Measurements from ENCODE around the gene SLC46A2. TPM values are rescaled to one million over a fixed set of nuclear protein-coding genes. Genes with fewer than 3 reads are reported as not detected.

Gene SLC46A2
- total and polyA plus RNA-seq, 2 experiments from 2014 or later, result 0.11 TPM; not detected in 1

DNA sequence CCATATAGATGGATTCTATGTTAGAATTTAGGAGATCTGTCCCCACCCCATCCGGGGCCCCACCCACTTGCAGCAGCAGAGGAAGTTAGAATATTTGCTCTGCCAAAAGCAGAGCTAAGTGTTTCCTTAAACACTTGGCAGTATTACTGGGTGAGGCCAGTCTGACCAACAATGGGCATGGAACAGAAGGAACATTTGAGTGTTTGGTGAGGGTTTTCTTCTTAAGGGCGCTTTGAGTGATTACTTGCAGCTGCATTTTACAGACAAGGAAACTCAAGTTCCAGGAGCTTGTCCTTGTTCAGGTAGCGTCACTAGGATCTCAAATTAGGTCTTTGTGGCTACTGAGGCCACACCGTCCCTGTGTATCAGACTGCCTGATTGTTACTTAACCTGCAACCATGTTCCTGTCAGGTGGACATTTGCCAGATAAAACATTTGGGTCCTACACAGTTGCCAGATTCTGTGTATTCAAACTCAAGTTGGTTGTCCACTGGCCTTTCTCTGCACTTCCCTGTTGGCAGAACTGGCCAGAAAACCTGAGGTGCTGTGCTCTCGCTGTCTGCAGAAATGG lies 59.3 kb downstream of the SLC46A2 start:
- Histone ChIP-seq H3K27me3 (ENCODE audit: insufficient read depth) (no peaks in the 10 kb centered on the region), H3K27ac (ENCODE audit: low read depth) (no peak overlapping the region), H3K4me2 (no peak overlapping the region), H3K36me3 (ENCODE audit: insufficient read depth) (no peaks in the 10 kb centered on the region), H3K4me1 (ENCODE audit: insufficient read depth) (no peaks in the 10 kb centered on the region), H3K4me3 (no peak overlapping the region), H3K79me2 (replicated peaks; ENCODE audit: insufficient read depth) (no peaks in the 10 kb centered on the region), H4K20me1 (replicated peaks; ENCODE audit: insufficient read depth) (no peaks in the 10 kb centered on the region; the same call in 1 of the 2 replicates), H3F3A (replicated peaks; ENCODE audit: low read depth) (no peaks in the 10 kb centered on the region), H2AFZ (no peak overlapping the region), H3K9me2 (ENCODE audit: insufficient read depth) (no peaks in the 10 kb centered on the region)
- no peak for DNase-seq (ENCODE audit: low spot score)
- Mint-ChIP-seq H3K4me3 (no peak overlapping the region), H3K9me3 (no peaks in the 10 kb centered on the region), H3K36me3 (ENCODE audit: low read depth) (no peaks in the 10 kb centered on the region), H3K4me1 (peaks cover 4% of the 10 kb centered on the region; the same call in 2 of the 3 replicates), H3K27me3 (ENCODE audit: insufficient read depth, low read depth, poor library complexity) (no peaks in the 10 kb centered on the region), H3K27ac (no peak overlapping the region)
- no peak for ATAC-seq
- TF ChIP-seq, protein P1, sequence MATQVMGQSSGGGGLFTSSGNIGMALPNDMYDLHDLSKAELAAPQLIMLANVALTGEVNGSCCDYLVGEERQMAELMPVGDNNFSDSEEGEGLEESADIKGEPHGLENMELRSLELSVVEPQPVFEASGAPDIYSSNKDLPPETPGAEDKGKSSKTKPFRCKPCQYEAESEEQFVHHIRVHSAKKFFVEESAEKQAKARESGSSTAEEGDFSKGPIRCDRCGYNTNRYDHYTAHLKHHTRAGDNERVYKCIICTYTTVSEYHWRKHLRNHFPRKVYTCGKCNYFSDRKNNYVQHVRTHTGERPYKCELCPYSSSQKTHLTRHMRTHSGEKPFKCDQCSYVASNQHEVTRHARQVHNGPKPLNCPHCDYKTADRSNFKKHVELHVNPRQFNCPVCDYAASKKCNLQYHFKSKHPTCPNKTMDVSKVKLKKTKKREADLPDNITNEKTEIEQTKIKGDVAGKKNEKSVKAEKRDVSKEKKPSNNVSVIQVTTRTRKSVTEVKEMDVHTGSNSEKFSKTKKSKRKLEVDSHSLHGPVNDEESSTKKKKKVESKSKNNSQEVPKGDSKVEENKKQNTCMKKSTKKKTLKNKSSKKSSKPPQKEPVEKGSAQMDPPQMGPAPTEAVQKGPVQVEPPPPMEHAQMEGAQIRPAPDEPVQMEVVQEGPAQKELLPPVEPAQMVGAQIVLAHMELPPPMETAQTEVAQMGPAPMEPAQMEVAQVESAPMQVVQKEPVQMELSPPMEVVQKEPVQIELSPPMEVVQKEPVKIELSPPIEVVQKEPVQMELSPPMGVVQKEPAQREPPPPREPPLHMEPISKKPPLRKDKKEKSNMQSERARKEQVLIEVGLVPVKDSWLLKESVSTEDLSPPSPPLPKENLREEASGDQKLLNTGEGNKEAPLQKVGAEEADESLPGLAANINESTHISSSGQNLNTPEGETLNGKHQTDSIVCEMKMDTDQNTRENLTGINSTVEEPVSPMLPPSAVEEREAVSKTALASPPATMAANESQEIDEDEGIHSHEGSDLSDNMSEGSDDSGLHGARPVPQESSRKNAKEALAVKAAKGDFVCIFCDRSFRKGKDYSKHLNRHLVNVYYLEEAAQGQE (IDR thresholded peaks at IDR 0.05; ENCODE audit: unreplicated experiment), result no peak
- TF ChIP-seq, protein P2, sequence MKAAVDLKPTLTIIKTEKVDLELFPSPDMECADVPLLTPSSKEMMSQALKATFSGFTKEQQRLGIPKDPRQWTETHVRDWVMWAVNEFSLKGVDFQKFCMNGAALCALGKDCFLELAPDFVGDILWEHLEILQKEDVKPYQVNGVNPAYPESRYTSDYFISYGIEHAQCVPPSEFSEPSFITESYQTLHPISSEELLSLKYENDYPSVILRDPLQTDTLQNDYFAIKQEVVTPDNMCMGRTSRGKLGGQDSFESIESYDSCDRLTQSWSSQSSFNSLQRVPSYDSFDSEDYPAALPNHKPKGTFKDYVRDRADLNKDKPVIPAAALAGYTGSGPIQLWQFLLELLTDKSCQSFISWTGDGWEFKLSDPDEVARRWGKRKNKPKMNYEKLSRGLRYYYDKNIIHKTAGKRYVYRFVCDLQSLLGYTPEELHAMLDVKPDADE (IDR thresholded peaks at IDR 0.05), result no peak
- TF ChIP-seq POLR2AphosphoS5 (IDR thresholded peaks at IDR 0.05; ENCODE audit: low read depth), result no peak
- TF ChIP-seq, protein P3, sequence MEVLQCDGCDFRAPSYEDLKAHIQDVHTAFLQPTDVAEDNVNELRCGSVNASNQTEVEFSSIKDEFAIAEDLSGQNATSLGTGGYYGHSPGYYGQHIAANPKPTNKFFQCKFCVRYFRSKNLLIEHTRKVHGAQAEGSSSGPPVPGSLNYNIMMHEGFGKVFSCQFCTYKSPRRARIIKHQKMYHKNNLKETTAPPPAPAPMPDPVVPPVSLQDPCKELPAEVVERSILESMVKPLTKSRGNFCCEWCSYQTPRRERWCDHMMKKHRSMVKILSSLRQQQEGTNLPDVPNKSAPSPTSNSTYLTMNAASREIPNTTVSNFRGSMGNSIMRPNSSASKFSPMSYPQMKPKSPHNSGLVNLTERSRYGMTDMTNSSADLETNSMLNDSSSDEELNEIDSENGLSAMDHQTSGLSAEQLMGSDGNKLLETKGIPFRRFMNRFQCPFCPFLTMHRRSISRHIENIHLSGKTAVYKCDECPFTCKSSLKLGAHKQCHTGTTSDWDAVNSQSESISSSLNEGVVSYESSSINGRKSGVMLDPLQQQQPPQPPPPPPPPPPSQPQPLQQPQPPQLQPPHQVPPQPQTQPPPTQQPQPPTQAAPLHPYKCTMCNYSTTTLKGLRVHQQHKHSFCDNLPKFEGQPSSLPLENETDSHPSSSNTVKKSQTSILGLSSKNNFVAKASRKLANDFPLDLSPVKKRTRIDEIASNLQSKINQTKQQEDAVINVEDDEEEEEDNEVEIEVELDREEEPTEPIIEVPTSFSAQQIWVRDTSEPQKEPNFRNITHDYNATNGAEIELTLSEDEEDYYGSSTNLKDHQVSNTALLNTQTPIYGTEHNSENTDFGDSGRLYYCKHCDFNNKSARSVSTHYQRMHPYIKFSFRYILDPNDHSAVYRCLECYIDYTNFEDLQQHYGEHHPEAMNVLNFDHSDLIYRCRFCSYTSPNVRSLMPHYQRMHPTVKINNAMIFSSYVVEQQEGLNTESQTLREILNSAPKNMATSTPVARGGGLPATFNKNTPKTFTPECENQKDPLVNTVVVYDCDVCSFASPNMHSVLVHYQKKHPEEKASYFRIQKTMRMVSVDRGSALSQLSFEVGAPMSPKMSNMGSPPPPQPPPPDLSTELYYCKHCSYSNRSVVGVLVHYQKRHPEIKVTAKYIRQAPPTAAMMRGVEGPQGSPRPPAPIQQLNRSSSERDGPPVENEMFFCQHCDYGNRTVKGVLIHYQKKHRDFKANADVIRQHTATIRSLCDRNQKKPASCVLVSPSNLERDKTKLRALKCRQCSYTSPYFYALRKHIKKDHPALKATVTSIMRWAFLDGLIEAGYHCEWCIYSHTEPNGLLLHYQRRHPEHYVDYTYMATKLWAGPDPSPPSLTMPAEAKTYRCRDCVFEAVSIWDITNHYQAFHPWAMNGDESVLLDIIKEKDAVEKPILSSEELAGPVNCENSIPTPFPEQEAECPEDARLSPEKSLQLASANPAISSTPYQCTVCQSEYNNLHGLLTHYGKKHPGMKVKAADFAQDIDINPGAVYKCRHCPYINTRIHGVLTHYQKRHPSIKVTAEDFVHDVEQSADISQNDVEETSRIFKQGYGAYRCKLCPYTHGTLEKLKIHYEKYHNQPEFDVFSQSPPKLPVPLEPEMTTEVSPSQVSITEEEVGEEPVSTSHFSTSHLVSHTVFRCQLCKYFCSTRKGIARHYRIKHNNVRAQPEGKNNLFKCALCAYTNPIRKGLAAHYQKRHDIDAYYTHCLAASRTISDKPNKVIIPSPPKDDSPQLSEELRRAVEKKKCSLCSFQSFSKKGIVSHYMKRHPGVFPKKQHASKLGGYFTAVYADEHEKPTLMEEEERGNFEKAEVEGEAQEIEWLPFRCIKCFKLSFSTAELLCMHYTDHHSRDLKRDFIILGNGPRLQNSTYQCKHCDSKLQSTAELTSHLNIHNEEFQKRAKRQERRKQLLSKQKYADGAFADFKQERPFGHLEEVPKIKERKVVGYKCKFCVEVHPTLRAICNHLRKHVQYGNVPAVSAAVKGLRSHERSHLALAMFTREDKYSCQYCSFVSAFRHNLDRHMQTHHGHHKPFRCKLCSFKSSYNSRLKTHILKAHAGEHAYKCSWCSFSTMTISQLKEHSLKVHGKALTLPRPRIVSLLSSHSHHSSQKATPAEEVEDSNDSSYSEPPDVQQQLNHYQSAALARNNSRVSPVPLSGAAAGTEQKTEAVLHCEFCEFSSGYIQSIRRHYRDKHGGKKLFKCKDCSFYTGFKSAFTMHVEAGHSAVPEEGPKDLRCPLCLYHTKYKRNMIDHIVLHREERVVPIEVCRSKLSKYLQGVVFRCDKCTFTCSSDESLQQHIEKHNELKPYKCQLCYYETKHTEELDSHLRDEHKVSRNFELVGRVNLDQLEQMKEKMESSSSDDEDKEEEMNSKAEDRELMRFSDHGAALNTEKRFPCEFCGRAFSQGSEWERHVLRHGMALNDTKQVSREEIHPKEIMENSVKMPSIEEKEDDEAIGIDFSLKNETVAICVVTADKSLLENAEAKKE (CRISPR knock-in tag; IDR thresholded peaks at IDR 0.05), result no peak
- TF ChIP-seq JUNB (IDR thresholded peaks at IDR 0.05; ENCODE audit: unreplicated experiment), result no peak
- no peak for TF ChIP-seq ZNF331 (CRISPR knock-in tag; IDR thresholded peaks at IDR 0.05; ENCODE audit: low read depth)
- no peak for TF ChIP-seq EZH2phosphoT487 (IDR thresholded peaks at IDR 0.05; ENCODE audit: unreplicated experiment)
- TF ChIP-seq CREB1 (CRISPR knock-in tag; IDR thresholded peaks at IDR 0.05; ENCODE audit: low read depth), result no peak
- TF ChIP-seq, protein P4, sequence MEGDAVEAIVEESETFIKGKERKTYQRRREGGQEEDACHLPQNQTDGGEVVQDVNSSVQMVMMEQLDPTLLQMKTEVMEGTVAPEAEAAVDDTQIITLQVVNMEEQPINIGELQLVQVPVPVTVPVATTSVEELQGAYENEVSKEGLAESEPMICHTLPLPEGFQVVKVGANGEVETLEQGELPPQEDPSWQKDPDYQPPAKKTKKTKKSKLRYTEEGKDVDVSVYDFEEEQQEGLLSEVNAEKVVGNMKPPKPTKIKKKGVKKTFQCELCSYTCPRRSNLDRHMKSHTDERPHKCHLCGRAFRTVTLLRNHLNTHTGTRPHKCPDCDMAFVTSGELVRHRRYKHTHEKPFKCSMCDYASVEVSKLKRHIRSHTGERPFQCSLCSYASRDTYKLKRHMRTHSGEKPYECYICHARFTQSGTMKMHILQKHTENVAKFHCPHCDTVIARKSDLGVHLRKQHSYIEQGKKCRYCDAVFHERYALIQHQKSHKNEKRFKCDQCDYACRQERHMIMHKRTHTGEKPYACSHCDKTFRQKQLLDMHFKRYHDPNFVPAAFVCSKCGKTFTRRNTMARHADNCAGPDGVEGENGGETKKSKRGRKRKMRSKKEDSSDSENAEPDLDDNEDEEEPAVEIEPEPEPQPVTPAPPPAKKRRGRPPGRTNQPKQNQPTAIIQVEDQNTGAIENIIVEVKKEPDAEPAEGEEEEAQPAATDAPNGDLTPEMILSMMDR (conservative IDR thresholded peaks at IDR 0.05; ENCODE audit: low read depth in 2 of 2), result no peak
- no peak for TF ChIP-seq ZNF114 (CRISPR knock-in tag; IDR thresholded peaks at IDR 0.05)
- no peak for TF ChIP-seq STAT1 (IDR thresholded peaks at IDR 0.05; ENCODE audit: unreplicated experiment)
- no peak for TF ChIP-seq EZH2 (IDR thresholded peaks at IDR 0.05; ENCODE audit: low read depth, unreplicated experiment)
- no peak for TF ChIP-seq NANOG (IDR thresholded peaks at IDR 0.05; ENCODE audit: borderline replicate concordance)
